ENCODE results near the gene KCNQ1. TPM values are rescaled to one million over a fixed set of nuclear protein-coding genes. Genes with fewer than 3 reads are reported as not detected.

KCNQ1 gene
- total RNA-seq, 4 donors from 2014 or later = 5.6 to 46.8 (median 24.6) TPM

DNA sequence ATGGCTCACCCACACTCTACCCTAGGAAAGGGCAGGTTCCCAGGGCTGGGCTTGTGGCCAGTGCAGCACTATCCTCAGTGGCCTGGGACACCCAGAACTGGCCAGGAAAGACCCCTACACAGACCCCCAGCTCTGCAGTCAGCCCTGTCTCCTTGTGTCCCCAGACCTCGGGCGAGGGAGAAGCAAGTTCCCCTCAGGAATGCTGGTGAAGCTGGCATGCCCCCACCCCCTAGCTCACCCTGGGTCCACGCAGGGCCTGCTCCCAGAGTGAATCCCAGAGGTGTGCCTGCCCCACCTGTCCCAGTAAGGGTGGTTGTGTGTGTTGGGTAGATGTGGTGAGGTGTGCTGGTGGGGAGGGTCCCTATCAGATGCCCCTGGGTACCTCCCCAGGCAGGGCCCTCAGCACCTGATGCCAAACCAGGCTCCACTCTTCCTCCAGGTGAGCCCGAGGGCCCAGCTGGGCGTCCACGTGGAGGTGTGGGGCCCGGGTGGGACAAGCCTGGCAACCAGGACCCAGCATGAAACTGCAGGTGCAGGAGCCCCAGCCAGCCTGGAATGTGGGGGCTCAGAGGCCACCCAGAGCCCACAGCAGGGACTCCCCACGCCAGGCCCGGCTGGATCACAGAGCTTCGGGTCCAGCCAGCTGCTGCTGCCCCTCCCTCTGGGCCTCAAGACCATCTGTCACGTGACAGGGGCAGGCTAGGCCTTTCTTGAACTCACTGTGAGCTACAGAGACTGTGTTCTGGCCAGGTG is 303.4 kb downstream of the KCNQ1 start:
- in situ Hi-C loops (cut with MboI; ENCODE audit: low pct_ligation_motif_present in 1 of 4, low pct_unique_long_range_greater_than_20kb in 1 of 4, low sequenced_read_pairs in 3 of 4) = no loop called here

DNA sequence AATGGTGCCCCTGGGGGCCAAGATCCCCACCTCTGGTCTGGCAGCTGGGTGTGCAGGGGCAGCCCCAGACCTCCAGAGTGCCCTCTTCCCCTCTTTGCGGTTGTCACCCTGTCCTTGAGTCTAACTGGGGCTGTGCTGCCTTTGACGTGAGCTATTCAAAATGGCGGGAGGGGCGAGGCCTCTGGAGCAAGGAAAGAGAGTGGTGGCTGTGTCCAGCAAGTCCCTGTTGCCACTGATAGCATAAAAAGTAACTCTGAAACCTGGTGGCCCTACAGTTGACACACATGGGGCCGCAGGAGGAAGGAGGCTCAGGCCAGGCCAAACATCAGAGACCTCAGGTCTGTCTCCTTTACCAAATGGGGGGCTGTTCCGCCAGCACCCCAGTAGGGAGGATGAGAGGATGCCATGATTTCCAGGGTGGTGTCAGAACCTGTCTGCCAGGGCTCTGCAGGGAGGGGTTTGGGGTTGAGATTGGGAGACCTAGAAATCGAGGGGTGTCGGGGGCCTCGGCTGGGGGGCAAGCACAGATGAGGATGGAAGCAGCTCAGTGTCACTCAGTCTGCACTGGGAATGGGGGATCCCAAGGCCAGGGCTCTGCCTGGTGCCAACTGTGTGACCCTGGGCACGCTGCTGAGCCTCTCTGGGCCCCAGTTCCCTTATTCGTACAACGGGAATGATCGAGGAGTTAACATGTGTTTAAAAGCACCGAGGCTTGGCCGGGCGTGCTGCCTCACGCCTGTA is 304.2 kb downstream of the KCNQ1 start:
- H3K4me1 ChIP-seq = no peaks in the 10 kb centered on the region
- no peak overlapping the region for H3K4me3 ChIP-seq
- H3K36me3 ChIP-seq = no peaks in the 10 kb centered on the region
- no peaks in the 10 kb centered on the region for H3K27me3 ChIP-seq
- H3K27ac ChIP-seq = no peak overlapping the region
- no peak for DNase-seq
- no peaks in the 10 kb centered on the region for H3K9me3 ChIP-seq
- no peak for TF ChIP-seq POLR2AphosphoS5 (IDR thresholded peaks at IDR 0.05)
- no peak for TF ChIP-seq EP300 (IDR thresholded peaks at IDR 0.05; ENCODE audit: low read depth)
- TF ChIP-seq, protein P1, sequence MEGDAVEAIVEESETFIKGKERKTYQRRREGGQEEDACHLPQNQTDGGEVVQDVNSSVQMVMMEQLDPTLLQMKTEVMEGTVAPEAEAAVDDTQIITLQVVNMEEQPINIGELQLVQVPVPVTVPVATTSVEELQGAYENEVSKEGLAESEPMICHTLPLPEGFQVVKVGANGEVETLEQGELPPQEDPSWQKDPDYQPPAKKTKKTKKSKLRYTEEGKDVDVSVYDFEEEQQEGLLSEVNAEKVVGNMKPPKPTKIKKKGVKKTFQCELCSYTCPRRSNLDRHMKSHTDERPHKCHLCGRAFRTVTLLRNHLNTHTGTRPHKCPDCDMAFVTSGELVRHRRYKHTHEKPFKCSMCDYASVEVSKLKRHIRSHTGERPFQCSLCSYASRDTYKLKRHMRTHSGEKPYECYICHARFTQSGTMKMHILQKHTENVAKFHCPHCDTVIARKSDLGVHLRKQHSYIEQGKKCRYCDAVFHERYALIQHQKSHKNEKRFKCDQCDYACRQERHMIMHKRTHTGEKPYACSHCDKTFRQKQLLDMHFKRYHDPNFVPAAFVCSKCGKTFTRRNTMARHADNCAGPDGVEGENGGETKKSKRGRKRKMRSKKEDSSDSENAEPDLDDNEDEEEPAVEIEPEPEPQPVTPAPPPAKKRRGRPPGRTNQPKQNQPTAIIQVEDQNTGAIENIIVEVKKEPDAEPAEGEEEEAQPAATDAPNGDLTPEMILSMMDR (IDR thresholded peaks at IDR 0.05) = no peak
- intact Hi-C loops (cut with DNase I; ENCODE audit: low total_unique reads) = no loop called here
- WGBS, 2 donors (ENCODE audit: low coverage in 1 of 2) = 93% methylated on average over 17 of the region's 17 CpGs; no CpG with 5 or more reads in 1 of the 2 donors
- in situ Hi-C loops (cut with MboI; ENCODE audit: low pct_ligation_motif_present in 1 of 4, low pct_unique_long_range_greater_than_20kb in 1 of 4, low sequenced_read_pairs in 3 of 4) = no loop called here

More for the DNA sequence above, 303.4 kb downstream of the KCNQ1 start:
- DNase-seq = no peak
- Histone ChIP-seq H3K4me3 (no peak overlapping the region), H3K27me3 (no peaks in the 10 kb centered on the region), H3K9me3 (no peaks in the 10 kb centered on the region), H3K27ac (no peak overlapping the region), H3K4me1 (no peaks in the 10 kb centered on the region), H3K36me3 (no peaks in the 10 kb centered on the region)
- WGBS, 2 donors (ENCODE audit: low coverage in 1 of 2) = 92% methylated on average over 5 of the region's 11 CpGs; no CpG with 5 or more reads in 1 of the 2 donors
- TF ChIP-seq POLR2AphosphoS5 (IDR thresholded peaks at IDR 0.05) (no peak), POLR2A (IDR thresholded peaks at IDR 0.05) (no peak), EP300 (IDR thresholded peaks at IDR 0.05; ENCODE audit: low read depth) (no peak)
- TF ChIP-seq, protein P1 (IDR thresholded peaks at IDR 0.05) = no peak
- intact Hi-C loops (cut with DNase I; ENCODE audit: low total_unique reads) = no loop called here

DNA sequence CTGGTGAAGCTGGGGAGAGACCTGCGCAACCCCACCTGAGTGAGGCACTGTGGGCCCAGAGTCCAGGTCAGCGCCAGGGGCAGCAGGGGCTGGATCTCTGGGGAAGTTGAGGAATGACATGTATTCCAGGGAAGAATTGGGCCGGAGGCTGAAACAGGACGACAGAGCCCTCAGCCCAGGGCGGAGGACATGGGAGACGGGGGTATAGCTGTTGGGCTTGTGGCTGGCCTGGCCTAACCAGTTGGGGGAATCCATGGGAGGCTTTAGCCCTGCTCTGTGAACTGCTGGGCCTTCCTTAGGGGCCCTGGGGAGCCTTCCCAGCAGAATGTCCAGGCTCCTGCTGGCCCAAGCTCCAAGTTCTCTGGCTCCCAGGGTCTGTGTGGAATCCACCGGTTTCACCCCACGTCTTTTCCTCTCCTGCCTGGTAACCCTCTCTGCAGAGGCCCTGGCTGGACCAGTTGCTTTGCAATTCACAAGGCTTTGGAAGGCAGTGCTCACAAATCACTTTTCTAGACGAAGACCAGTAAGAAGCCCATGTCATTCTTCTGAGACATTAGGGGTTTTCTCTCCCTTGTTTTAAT is 305.4 kb downstream of the KCNQ1 start:
- Histone ChIP-seq H3K36me3 (no peaks in the 10 kb centered on the region), H3K27ac (no peak overlapping the region), H3K9me3 (no peaks in the 10 kb centered on the region), H3K4me1 (no peaks in the 10 kb centered on the region), H3K27me3 (no peaks in the 10 kb centered on the region), H3K4me3 (no peak overlapping the region)
- in situ Hi-C loops (cut with MboI; ENCODE audit: low pct_ligation_motif_present in 1 of 4, low pct_unique_long_range_greater_than_20kb in 1 of 4, low sequenced_read_pairs in 3 of 4) = no loop called here
- DNase-seq = no peak
- intact Hi-C loops (cut with DNase I; ENCODE audit: low total_unique reads) = no loop called here
- 90 to 94% methylated on average over 3 to 9 of the region's 9 CpGs for WGBS, 2 donors (ENCODE audit: low coverage in 1 of 2)
- TF ChIP-seq POLR2AphosphoS5 (IDR thresholded peaks at IDR 0.05) (no peak), POLR2A (IDR thresholded peaks at IDR 0.05) (no peak), EP300 (IDR thresholded peaks at IDR 0.05; ENCODE audit: low read depth) (no peak)
- TF ChIP-seq, protein P1 (IDR thresholded peaks at IDR 0.05) = no peak
